D341Med (cell line): ENCODE data around the gene CATSPERD.
A peak's percentile ranks its signal among the peaks of the same experiment; 100 is the strongest.

Experiments used
- DNase-seq: peaks from one replicate; pipeline ENCODE4 v3.0.0; 2012; ENCODE audit warnings: low spot score

CATSPERD gene

GRCh38 chr19:5827342-5827890 is 107.0 kb downstream of the CATSPERD start:
- no peak for DNase-seq

GRCh38 chr19:5827891-5828660 is 107.6 kb downstream of the CATSPERD start:
- DNase-seq = peak; percentile 99
